Measurements from ENCODE around the gene SLIT3. TPM values are rescaled to one million over a fixed set of nuclear protein-coding genes. Genes with fewer than 3 reads are reported as not detected.

The SLIT3 gene
- total and polyA plus RNA-seq, 4 experiments from 2014 or later = not detected

DNA sequence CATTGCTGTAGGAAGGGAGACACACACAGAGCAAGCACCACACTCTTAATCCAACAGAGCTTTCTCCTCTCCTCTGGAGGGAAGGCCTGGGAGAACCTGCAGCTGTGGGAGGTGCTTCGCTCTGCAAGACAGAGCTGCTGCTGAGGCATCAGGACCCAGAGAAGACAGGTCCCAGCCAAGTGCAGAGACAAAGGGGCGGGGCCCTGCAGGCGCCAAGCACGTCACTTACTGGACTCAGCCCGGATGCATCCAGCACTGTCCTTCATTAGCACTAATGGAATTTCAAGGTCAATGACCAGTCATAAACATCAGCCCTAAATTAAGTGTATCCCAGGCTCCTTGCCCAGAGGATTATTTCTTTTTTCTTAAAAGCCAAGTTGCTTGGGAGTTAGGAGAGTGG, 384.7 kb downstream of the SLIT3 start:
- Histone ChIP-seq H3K4me3 (ENCODE audit: low read length in 2 of 2) (no peak overlapping the region), H3K9me3 (ENCODE audit: control insufficient read depth in 1 of 2, low read length in 2 of 2) (no peaks in the 10 kb centered on the region), H3K27me3 (ENCODE audit: insufficient read depth, low read length) (peaks cover 8% of the 10 kb centered on the region), H3K4me1 (ENCODE audit: insufficient read depth, low read length) (no peaks in the 10 kb centered on the region), H3K36me3 (ENCODE audit: insufficient read depth, low read length) (no peaks in the 10 kb centered on the region), H3K27ac (ENCODE audit: low read depth, low read length) (no peak overlapping the region)
- ChIA-PET CTCF (ENCODE audit: partially characterized antibody) (no interaction called here), POLR2A (ENCODE audit: partially characterized antibody) (no interaction called here)
- no peak overlapping the region for H3K27ac Mint-ChIP-seq
- H3K4me1 Mint-ChIP-seq = peaks cover 0 to 2% (median under 1%) of the 10 kb centered on the region in 4 donors
- H3K4me3 Mint-ChIP-seq = no peak overlapping the region
- no peak for DNase-seq
- H3K9me3 Mint-ChIP-seq = peaks cover 0 to 3% (median 0%) of the 10 kb centered on the region in 8 donors
- intact Hi-C loops (cut with micrococcal nuclease) = no loop called here
- peaks cover 14 to 28% of the 10 kb centered on the region in 2 donors for H3K27me3 Mint-ChIP-seq
- no peaks in the 10 kb centered on the region for H3K36me3 Mint-ChIP-seq

DNA sequence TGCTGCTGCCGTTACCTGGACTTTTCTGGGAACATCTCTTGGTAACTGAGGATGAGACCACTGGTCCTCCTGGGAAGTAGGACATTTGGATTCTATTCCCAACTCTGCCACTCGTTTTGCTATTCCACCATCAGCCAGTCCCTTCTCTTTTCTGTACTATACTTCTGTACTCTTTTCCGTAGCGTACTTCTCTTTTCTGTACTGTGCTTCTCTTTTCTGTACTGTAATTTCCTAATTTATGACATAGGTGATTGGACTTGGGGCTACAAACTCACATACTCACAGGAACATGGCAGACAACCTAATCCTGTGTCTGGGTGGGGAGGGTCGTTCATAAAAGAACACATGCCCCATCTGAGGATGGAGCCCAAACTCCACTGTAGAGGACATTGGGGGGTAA, 386.4 kb downstream of the SLIT3 start:
- Mint-ChIP-seq H3K4me1 (no peaks in the 10 kb centered on the region), H3K36me3 (no peaks in the 10 kb centered on the region), H3K9me3 (peaks cover 0 to 3% (median 0%) of the 10 kb centered on the region in 8 donors), H3K27ac (no peak overlapping the region), H3K4me3 (no peak overlapping the region), H3K27me3 (peaks cover 0 to 16% of the 10 kb centered on the region in 2 donors)
- no peaks in the 10 kb centered on the region for H3K36me3 ChIP-seq (ENCODE audit: insufficient read depth, low read length)
- DNase-seq = no peak
- no peak overlapping the region for H3K4me3 ChIP-seq (ENCODE audit: low read length in 2 of 2)
- H3K4me1 ChIP-seq (ENCODE audit: insufficient read depth, low read length) = no peaks in the 10 kb centered on the region
- CTCF ChIA-PET (ENCODE audit: partially characterized antibody) = no interaction called here
- intact Hi-C loops (cut with micrococcal nuclease) = no loop called here
- POLR2A ChIA-PET (ENCODE audit: partially characterized antibody) = no interaction called here
- peaks cover 8% of the 10 kb centered on the region for H3K27me3 ChIP-seq (ENCODE audit: insufficient read depth, low read length)
- H3K27ac ChIP-seq (ENCODE audit: low read depth, low read length) = no peak overlapping the region
- no peaks in the 10 kb centered on the region for H3K9me3 ChIP-seq (ENCODE audit: control insufficient read depth in 1 of 2, low read length in 2 of 2)

- H3K9me3 Mint-ChIP-seq = peaks cover 0 to 2% (median 0%) of the 10 kb centered on the region in 8 donors
- no peaks in the 10 kb centered on the region for H3K4me1 Mint-ChIP-seq
- H3K4me3 Mint-ChIP-seq = no peak overlapping the region
- H3K27me3 Mint-ChIP-seq = peaks cover 3 to 15% of the 10 kb centered on the region in 2 donors
- Histone ChIP-seq H3K4me3 (ENCODE audit: low read length in 2 of 2) (no peak overlapping the region), H3K4me1 (ENCODE audit: insufficient read depth, low read length) (no peaks in the 10 kb centered on the region), H3K9me3 (ENCODE audit: control insufficient read depth in 1 of 2, low read length in 2 of 2) (no peaks in the 10 kb centered on the region), H3K36me3 (ENCODE audit: insufficient read depth, low read length) (no peaks in the 10 kb centered on the region), H3K27me3 (ENCODE audit: insufficient read depth, low read length) (no peaks in the 10 kb centered on the region), H3K27ac (ENCODE audit: low read depth, low read length) (no peak overlapping the region)
- no peak overlapping the region for H3K27ac Mint-ChIP-seq
- POLR2A ChIA-PET (ENCODE audit: partially characterized antibody) = no interaction called here
- no peak for DNase-seq
- CTCF ChIA-PET (ENCODE audit: partially characterized antibody) = no interaction called here
- intact Hi-C loops (cut with micrococcal nuclease) = no loop called here
- no peaks in the 10 kb centered on the region for H3K36me3 Mint-ChIP-seq
Measured at GRCh38 chr5:168910874-168911273, 390.1 kb downstream of the SLIT3 start.

- DNase-seq = no peak
- Histone ChIP-seq H3K4me1 (ENCODE audit: insufficient read depth, low read length) (no peaks in the 10 kb centered on the region), H3K4me3 (ENCODE audit: low read length in 2 of 2) (no peak overlapping the region), H3K36me3 (ENCODE audit: insufficient read depth, low read length) (no peaks in the 10 kb centered on the region), H3K9me3 (ENCODE audit: control insufficient read depth in 1 of 2, low read length in 2 of 2) (no peaks in the 10 kb centered on the region), H3K27me3 (ENCODE audit: insufficient read depth, low read length) (no peaks in the 10 kb centered on the region), H3K27ac (ENCODE audit: low read depth, low read length) (no peak overlapping the region)
- Mint-ChIP-seq H3K9me3 (peaks cover 0 to 2% (median 0%) of the 10 kb centered on the region in 8 donors), H3K4me1 (no peaks in the 10 kb centered on the region), H3K27me3 (peaks cover 3 to 18% of the 10 kb centered on the region in 2 donors), H3K4me3 (no peak overlapping the region), H3K36me3 (no peaks in the 10 kb centered on the region), H3K27ac (no peak overlapping the region)
- ChIA-PET CTCF (ENCODE audit: partially characterized antibody) (no interaction called here), POLR2A (ENCODE audit: partially characterized antibody) (no interaction called here)
- intact Hi-C loops (cut with micrococcal nuclease) = no loop called here
Measured at GRCh38 chr5:168908207-168908606, 392.7 kb downstream of the SLIT3 start.

DNA sequence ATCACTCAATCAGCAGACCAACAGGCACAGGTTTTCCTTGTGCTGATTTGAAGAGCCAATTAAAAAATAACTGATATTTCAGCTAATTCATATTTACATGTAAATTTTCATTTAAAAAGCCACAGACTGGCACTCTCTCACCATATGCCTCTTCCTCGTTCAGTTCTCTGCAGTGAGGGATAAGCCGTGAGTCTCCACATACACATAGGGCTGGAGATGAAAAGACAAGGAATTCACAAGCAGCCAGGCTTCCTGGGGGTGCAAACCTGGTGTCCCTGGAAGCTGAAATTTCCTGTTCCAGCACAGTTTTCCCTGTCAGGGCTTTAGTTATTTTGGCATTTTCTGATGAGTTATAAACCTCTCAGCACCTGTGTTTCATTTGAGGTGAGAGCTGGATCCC, 397.9 kb downstream of the SLIT3 start:
- CTCF ChIA-PET (ENCODE audit: partially characterized antibody) = no interaction called here
- Histone ChIP-seq H3K4me3 (ENCODE audit: low read length in 2 of 2) (no peak overlapping the region), H3K27ac (ENCODE audit: low read depth, low read length) (no peak overlapping the region), H3K36me3 (ENCODE audit: insufficient read depth, low read length) (no peaks in the 10 kb centered on the region), H3K9me3 (ENCODE audit: control insufficient read depth in 1 of 2, low read length in 2 of 2) (no peaks in the 10 kb centered on the region), H3K27me3 (ENCODE audit: insufficient read depth, low read length) (no peaks in the 10 kb centered on the region), H3K4me1 (ENCODE audit: insufficient read depth, low read length) (no peaks in the 10 kb centered on the region)
- intact Hi-C loops (cut with micrococcal nuclease) = no loop called here
- Mint-ChIP-seq H3K4me3 (no peak overlapping the region), H3K36me3 (no peaks in the 10 kb centered on the region), H3K27ac (peak overlapping the region in 1 of 7 donors; percentile 11), H3K27me3 (peaks cover 2 to 10% of the 10 kb centered on the region in 2 donors), H3K4me1 (no peaks in the 10 kb centered on the region), H3K9me3 (no peaks in the 10 kb centered on the region)
- POLR2A ChIA-PET (ENCODE audit: partially characterized antibody) = no interaction called here
- no peak for DNase-seq

DNA sequence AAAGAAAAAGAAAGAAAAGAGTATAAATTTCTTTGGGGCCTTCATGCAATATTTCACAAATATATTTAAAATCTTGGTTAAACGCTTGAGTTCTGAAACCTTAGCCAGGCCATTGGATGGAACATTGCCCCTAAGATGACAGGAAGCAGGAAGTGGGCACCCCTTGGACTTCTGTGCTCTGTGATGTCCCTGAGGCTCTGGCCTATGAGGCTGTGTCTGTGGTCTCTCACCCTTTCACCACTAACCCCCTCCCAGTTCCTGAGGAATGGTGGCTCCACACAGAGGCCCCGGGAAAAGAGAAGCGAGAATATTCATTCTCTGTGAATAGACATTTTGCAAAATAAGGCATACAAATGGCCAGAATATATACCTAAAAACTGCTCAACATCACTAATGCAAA, 401.3 kb downstream of the SLIT3 start:
- H3K27me3 ChIP-seq (ENCODE audit: insufficient read depth, low read length) = no peaks in the 10 kb centered on the region
- POLR2A ChIA-PET (ENCODE audit: partially characterized antibody) = no interaction called here
- H3K9me3 ChIP-seq (ENCODE audit: control insufficient read depth in 1 of 2, low read length in 2 of 2) = no peaks in the 10 kb centered on the region
- Mint-ChIP-seq H3K27me3 (peaks cover 7 to 9% of the 10 kb centered on the region in 2 donors), H3K27ac (peak overlapping the region in 2 of 7 donors; percentile 53 to 57), H3K4me1 (no peaks in the 10 kb centered on the region), H3K4me3 (no peak overlapping the region), H3K36me3 (no peaks in the 10 kb centered on the region), H3K9me3 (no peaks in the 10 kb centered on the region)
- intact Hi-C loops (cut with micrococcal nuclease) = no loop called here
- CTCF ChIA-PET (ENCODE audit: partially characterized antibody) = no interaction called here
- no peak for DNase-seq
- H3K27ac ChIP-seq (ENCODE audit: low read depth, low read length) = no peak overlapping the region
- no peaks in the 10 kb centered on the region for H3K36me3 ChIP-seq (ENCODE audit: insufficient read depth, low read length)
- no peaks in the 10 kb centered on the region for H3K4me1 ChIP-seq (ENCODE audit: insufficient read depth, low read length)
- no peak overlapping the region for H3K4me3 ChIP-seq (ENCODE audit: low read length in 2 of 2)

DNA sequence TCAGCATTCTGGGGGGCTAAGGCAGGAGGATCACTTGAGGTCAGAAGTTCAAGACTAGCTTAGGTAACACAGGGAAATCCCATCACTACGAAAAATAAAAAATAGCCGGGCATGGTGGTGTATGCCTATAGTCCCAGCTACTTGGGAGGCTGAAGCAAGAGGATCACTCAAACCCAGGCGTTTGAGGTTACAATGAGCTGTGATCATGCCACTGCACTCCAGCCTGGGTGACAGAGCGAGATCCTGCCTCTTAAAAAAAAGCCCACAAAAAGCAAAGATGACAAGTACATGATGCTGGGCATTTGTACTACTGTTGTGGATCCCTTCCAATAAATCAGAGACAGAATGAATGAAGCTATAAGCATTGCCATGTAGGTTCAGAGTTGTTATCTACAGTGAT, 401.7 kb downstream of the SLIT3 start:
- intact Hi-C loops (cut with micrococcal nuclease) = no loop called here
- Mint-ChIP-seq H3K27me3 (peaks cover 9% of the 10 kb centered on the region in 2 donors), H3K27ac (no peak overlapping the region), H3K36me3 (no peaks in the 10 kb centered on the region), H3K4me3 (no peak overlapping the region), H3K9me3 (no peaks in the 10 kb centered on the region), H3K4me1 (no peaks in the 10 kb centered on the region)
- Histone ChIP-seq H3K36me3 (ENCODE audit: insufficient read depth, low read length) (no peaks in the 10 kb centered on the region), H3K4me1 (ENCODE audit: insufficient read depth, low read length) (no peaks in the 10 kb centered on the region), H3K27me3 (ENCODE audit: insufficient read depth, low read length) (no peaks in the 10 kb centered on the region), H3K27ac (ENCODE audit: low read depth, low read length) (no peak overlapping the region), H3K4me3 (ENCODE audit: low read length in 2 of 2) (no peak overlapping the region), H3K9me3 (ENCODE audit: control insufficient read depth in 1 of 2, low read length in 2 of 2) (no peaks in the 10 kb centered on the region)
- POLR2A ChIA-PET (ENCODE audit: partially characterized antibody) = no interaction called here
- no peak for DNase-seq
- CTCF ChIA-PET (ENCODE audit: partially characterized antibody) = no interaction called here

- Histone ChIP-seq H3K36me3 (ENCODE audit: insufficient read depth, low read length) (no peaks in the 10 kb centered on the region), H3K4me3 (ENCODE audit: low read length in 2 of 2) (no peak overlapping the region), H3K9me3 (ENCODE audit: control insufficient read depth in 1 of 2, low read length in 2 of 2) (no peaks in the 10 kb centered on the region), H3K27ac (ENCODE audit: low read depth, low read length) (no peak overlapping the region), H3K27me3 (ENCODE audit: insufficient read depth, low read length) (no peaks in the 10 kb centered on the region), H3K4me1 (ENCODE audit: insufficient read depth, low read length) (no peaks in the 10 kb centered on the region)
- no peak overlapping the region for H3K27ac Mint-ChIP-seq
- no peaks in the 10 kb centered on the region for H3K9me3 Mint-ChIP-seq
- intact Hi-C loops (cut with micrococcal nuclease) = no loop called here
- CTCF ChIA-PET (ENCODE audit: partially characterized antibody) = no interaction called here
- peaks cover 9% of the 10 kb centered on the region in 2 donors for H3K27me3 Mint-ChIP-seq
- H3K36me3 Mint-ChIP-seq = no peaks in the 10 kb centered on the region
- no peak overlapping the region for H3K4me3 Mint-ChIP-seq
- POLR2A ChIA-PET (ENCODE audit: partially characterized antibody) = no interaction called here
- H3K4me1 Mint-ChIP-seq = no peaks in the 10 kb centered on the region
- DNase-seq = no peak
Measured at GRCh38 chr5:168898247-168898911, 402.6 kb downstream of the SLIT3 start.

Measured in CD4-positive, alpha-beta memory T cell (primary cell).